MM.1S (cell line): ENCODE data around the gene TMEM182.

Source experiments
- EZH2 ChIP-seq: fragments of 300-600 bp; sonication (generic); optimal IDR thresholded peaks from 2 replicates; pipeline ENCODE3; 2017; ENCODE audit warnings: low read depth, mild to moderate bottlenecking, antibody characterized with exemption, low read length, mixed read lengths
- TF ChIP-seq, protein P1 (sequence below): fragments of 300-600 bp; sonication (generic); IDR thresholded peaks from 2 replicates; pipeline ENCODE4 v1.5.1; 2016; ENCODE audit warnings: antibody characterized with exemption, low read length, mixed read lengths

DNA sequence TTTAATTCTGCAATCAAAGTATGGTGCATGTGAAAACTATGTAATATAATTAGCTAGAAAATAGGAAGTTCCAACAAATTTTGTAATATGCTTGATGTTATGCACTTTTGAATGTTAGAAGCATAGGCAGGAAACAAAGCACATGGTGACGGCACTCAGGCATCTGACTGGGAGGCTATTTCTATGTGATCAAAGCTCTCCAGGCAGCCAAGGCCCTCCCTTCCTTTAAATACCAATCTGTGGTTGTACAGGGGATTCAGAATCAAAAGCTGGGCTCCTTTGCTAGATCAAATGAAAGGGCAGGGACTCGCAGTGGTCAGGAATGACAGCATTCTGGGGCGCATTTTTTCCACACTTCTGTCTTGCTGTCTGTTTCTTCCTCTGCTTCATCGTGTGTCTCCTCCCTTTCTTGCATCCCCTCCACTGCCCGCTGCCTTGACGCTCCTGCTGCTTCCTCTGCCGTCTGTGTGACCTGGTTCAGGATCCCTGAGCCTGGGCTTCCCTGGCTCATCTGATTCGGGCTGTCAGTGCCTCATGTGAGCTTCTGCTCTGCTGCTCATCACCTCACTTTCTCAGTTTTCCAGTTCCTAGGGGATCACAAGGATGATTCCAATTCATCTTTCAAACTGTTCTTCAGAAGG, 30.9 kb downstream of the TMEM182 start:
- TF ChIP-seq, protein P1, sequence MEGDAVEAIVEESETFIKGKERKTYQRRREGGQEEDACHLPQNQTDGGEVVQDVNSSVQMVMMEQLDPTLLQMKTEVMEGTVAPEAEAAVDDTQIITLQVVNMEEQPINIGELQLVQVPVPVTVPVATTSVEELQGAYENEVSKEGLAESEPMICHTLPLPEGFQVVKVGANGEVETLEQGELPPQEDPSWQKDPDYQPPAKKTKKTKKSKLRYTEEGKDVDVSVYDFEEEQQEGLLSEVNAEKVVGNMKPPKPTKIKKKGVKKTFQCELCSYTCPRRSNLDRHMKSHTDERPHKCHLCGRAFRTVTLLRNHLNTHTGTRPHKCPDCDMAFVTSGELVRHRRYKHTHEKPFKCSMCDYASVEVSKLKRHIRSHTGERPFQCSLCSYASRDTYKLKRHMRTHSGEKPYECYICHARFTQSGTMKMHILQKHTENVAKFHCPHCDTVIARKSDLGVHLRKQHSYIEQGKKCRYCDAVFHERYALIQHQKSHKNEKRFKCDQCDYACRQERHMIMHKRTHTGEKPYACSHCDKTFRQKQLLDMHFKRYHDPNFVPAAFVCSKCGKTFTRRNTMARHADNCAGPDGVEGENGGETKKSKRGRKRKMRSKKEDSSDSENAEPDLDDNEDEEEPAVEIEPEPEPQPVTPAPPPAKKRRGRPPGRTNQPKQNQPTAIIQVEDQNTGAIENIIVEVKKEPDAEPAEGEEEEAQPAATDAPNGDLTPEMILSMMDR, result no peak
- no peak for TF ChIP-seq EZH2
